ENCODE measurements around the gene PRDM10. TPM values are rescaled to one million over a fixed set of nuclear protein-coding genes. Genes with fewer than 3 reads are reported as not detected.

PRDM10 gene
- total and polyA plus RNA-seq, 2 donors (not counting 1 experiment from before 2014, with no cell fraction given), result 2.5 to 2.9 TPM

DNA sequence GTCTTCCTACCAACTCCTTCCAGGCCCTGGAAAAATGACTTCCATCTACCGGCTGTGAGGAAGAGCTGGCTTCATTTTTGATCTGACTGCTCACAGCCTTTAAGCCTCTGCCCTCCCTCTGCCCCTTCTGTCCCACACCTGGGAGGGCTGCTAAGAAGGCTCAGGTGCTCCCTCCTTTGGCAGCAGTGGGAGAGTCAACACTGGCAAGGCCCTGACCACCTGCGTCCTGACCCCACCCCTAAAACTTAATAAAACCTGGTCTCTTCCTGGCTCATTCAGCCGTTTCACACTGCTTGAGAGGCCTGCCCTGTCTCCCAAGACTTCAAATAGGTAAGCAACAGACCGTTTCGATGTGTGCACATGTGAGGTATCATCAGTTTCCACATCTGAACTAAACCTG, 55.2 kb downstream of the PRDM10 start:
- H3K27me3 ChIP-seq (ENCODE audit: control insufficient read depth, insufficient read depth, low read length), result no peaks in the 10 kb centered on the region
- H3K4me1 ChIP-seq (ENCODE audit: control insufficient read depth, extremely low read depth, insufficient read depth, low read length), result no peaks in the 10 kb centered on the region
- H3K27ac ChIP-seq (ENCODE audit: insufficient read depth, low read length), result no peak overlapping the region
- no peaks in the 10 kb centered on the region for H3K79me2 ChIP-seq (ENCODE audit: control insufficient read depth, insufficient read depth, low read length)
- H3K9ac ChIP-seq (ENCODE audit: insufficient read depth, low read length), result no peak overlapping the region
- no peak overlapping the region for H3K4me2 ChIP-seq (ENCODE audit: extremely low read depth, insufficient read depth, low read length)
- H3K4me3 ChIP-seq (replicated peaks in 1 of 4; ENCODE audit: control extremely low read depth in 1 of 4, insufficient read depth in 1 of 4, low read depth in 3 of 4, low read length in 4 of 4), result no peak overlapping the region
- H2AFZ ChIP-seq (ENCODE audit: low read length), result no peak overlapping the region
- TF ChIP-seq, protein P1, sequence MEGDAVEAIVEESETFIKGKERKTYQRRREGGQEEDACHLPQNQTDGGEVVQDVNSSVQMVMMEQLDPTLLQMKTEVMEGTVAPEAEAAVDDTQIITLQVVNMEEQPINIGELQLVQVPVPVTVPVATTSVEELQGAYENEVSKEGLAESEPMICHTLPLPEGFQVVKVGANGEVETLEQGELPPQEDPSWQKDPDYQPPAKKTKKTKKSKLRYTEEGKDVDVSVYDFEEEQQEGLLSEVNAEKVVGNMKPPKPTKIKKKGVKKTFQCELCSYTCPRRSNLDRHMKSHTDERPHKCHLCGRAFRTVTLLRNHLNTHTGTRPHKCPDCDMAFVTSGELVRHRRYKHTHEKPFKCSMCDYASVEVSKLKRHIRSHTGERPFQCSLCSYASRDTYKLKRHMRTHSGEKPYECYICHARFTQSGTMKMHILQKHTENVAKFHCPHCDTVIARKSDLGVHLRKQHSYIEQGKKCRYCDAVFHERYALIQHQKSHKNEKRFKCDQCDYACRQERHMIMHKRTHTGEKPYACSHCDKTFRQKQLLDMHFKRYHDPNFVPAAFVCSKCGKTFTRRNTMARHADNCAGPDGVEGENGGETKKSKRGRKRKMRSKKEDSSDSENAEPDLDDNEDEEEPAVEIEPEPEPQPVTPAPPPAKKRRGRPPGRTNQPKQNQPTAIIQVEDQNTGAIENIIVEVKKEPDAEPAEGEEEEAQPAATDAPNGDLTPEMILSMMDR (conservative IDR thresholded peaks at IDR 0.05 in 1 of 2, IDR thresholded peaks at IDR 0.05 in 1 of 2; ENCODE audit: low read depth in 1 of 2, low read length in 2 of 2), result no peak
- no peak for TF ChIP-seq EZH2 (IDR thresholded peaks at IDR 0.05; ENCODE audit: low read length, missing control alignments)
- no peaks in the 10 kb centered on the region for H3K9me3 ChIP-seq (ENCODE audit: control insufficient read depth, insufficient read depth, low read depth, low read length)
- no peak for DNase-seq (ENCODE audit: low read depth in 2 of 2)
- no peaks in the 10 kb centered on the region for H4K20me1 ChIP-seq (ENCODE audit: control insufficient read depth, extremely low read depth, insufficient read depth, low read length)
- H3K36me3 ChIP-seq (ENCODE audit: control insufficient read depth, insufficient read depth, low read length), result no peaks in the 10 kb centered on the region

DNA sequence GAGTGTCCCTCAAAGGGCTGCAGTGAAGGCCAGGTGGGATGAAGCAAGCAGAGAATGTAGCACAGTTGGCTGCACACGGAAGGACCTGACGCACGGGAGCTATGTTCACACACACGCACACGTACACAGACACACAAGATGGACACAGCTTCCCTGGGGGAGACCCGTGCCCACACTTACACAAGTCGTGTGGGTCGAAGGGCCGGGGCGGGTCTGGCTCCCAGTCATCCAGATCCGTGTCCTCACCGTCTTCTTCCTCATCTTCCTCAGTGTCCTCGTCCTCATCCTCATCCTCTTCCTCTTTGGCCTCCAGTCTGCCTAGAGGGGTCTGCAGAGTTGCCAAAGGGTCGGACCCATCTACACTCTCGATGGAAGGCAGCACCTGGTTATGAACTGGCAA, 55.7 kb downstream of the PRDM10 start:
- Histone ChIP-seq H3K4me1 (ENCODE audit: control insufficient read depth, extremely low read depth, insufficient read depth, low read length) (no peaks in the 10 kb centered on the region), H3K9me3 (ENCODE audit: control insufficient read depth, insufficient read depth, low read depth, low read length) (no peaks in the 10 kb centered on the region), H3K4me2 (ENCODE audit: extremely low read depth, insufficient read depth, low read length) (no peak overlapping the region), H4K20me1 (ENCODE audit: control insufficient read depth, extremely low read depth, insufficient read depth, low read length) (no peaks in the 10 kb centered on the region), H3K4me3 (replicated peaks in 1 of 4; ENCODE audit: control extremely low read depth in 1 of 4, insufficient read depth in 1 of 4, low read depth in 3 of 4, low read length in 4 of 4) (no peak overlapping the region), H3K36me3 (ENCODE audit: control insufficient read depth, insufficient read depth, low read length) (no peaks in the 10 kb centered on the region), H2AFZ (ENCODE audit: low read length) (no peak overlapping the region), H3K27me3 (ENCODE audit: control insufficient read depth, insufficient read depth, low read length) (no peaks in the 10 kb centered on the region), H3K79me2 (ENCODE audit: control insufficient read depth, insufficient read depth, low read length) (no peaks in the 10 kb centered on the region), H3K9ac (ENCODE audit: insufficient read depth, low read length) (no peak overlapping the region), H3K27ac (ENCODE audit: insufficient read depth, low read length) (no peak overlapping the region)
- no peak for DNase-seq (ENCODE audit: low read depth in 2 of 2)
- no peak for TF ChIP-seq EZH2 (IDR thresholded peaks at IDR 0.05; ENCODE audit: low read length, missing control alignments)
- TF ChIP-seq, protein P1 (conservative IDR thresholded peaks at IDR 0.05 in 1 of 2, IDR thresholded peaks at IDR 0.05 in 1 of 2; ENCODE audit: low read depth in 1 of 2, low read length in 2 of 2), result no peak

DNA sequence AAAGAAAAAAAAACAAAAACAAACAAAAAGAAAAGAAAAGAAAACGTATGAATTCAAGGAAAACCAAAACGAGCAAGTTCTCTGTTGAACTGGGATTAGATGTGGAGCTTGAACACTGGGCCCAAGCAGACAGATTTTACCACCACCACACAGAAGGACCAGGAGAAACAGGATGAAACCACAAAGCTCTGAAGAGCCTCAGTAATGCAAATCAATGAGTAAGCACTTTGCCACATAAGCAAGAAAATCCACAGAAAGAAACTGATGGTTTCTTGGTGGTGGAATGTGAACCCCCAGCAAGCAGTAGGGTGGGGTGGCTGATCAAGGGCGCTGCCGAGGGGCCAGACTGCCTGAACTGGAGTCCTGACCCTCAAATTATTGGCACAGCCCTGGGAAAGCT, 56.4 kb downstream of the PRDM10 start:
- no peak overlapping the region for H3K4me2 ChIP-seq (ENCODE audit: extremely low read depth, insufficient read depth, low read length)
- no peaks in the 10 kb centered on the region for H3K36me3 ChIP-seq (ENCODE audit: control insufficient read depth, insufficient read depth, low read length)
- TF ChIP-seq, protein P1 (conservative IDR thresholded peaks at IDR 0.05 in 1 of 2, IDR thresholded peaks at IDR 0.05 in 1 of 2; ENCODE audit: low read depth in 1 of 2, low read length in 2 of 2), result no peak
- no peak for TF ChIP-seq EZH2 (IDR thresholded peaks at IDR 0.05; ENCODE audit: low read length, missing control alignments)
- peak in 1 of 2 donors; percentile 72 for DNase-seq (ENCODE audit: low read depth in 2 of 2)
- no peaks in the 10 kb centered on the region for H3K4me1 ChIP-seq (ENCODE audit: control insufficient read depth, extremely low read depth, insufficient read depth, low read length)
- H3K79me2 ChIP-seq (ENCODE audit: control insufficient read depth, insufficient read depth, low read length), result no peaks in the 10 kb centered on the region
- no peak overlapping the region for H3K9ac ChIP-seq (ENCODE audit: insufficient read depth, low read length)
- H2AFZ ChIP-seq (ENCODE audit: low read length), result no peak overlapping the region
- H3K27me3 ChIP-seq (ENCODE audit: control insufficient read depth, insufficient read depth, low read length), result no peaks in the 10 kb centered on the region
- no peak overlapping the region for H3K27ac ChIP-seq (ENCODE audit: insufficient read depth, low read length)
- no peaks in the 10 kb centered on the region for H3K9me3 ChIP-seq (ENCODE audit: control insufficient read depth, insufficient read depth, low read depth, low read length)
- no peak overlapping the region for H3K4me3 ChIP-seq (replicated peaks in 1 of 4; ENCODE audit: control extremely low read depth in 1 of 4, insufficient read depth in 1 of 4, low read depth in 3 of 4, low read length in 4 of 4)
- no peaks in the 10 kb centered on the region for H4K20me1 ChIP-seq (ENCODE audit: control insufficient read depth, extremely low read depth, insufficient read depth, low read length)

Data from fibroblast of lung (primary cell).